Stomach smooth muscle (tissue), 2 donors: ENCODE data around the gene PPM1H.

Experiments
- H3K27ac ChIP-seq: one replicate; pipeline ENCODE4 v1.7.0; 2013; ENCODE audit warnings: mild to moderate bottlenecking, low read length, inconsistent platforms
- H3K27me3 ChIP-seq, 2 donors: one replicate each; pipeline ENCODE4 v1.7.0; 2013; ENCODE audit warnings: low read length in 2 of 2; ENCODE audit not compliant: insufficient read depth in 2 of 2, control insufficient read depth in 1 of 2
- H3K36me3 ChIP-seq, 2 donors: one replicate each; pipeline ENCODE4 v1.7.0; 2013; ENCODE audit warnings: low read length in 2 of 2; ENCODE audit not compliant: control insufficient read depth in 2 of 2, insufficient read depth in 2 of 2
- H3K4me1 ChIP-seq: one replicate; pipeline ENCODE4 v1.7.0; 2013; ENCODE audit warnings: low read length; ENCODE audit not compliant: control insufficient read depth, insufficient read depth
- H3K4me3 ChIP-seq, 2 donors: one replicate each; pipeline ENCODE4 v1.7.0; 2013; ENCODE audit warnings: low read length in 2 of 2
- H3K9ac ChIP-seq, 2 donors: one replicate each; pipeline ENCODE4 v1.7.0; 2013; ENCODE audit warnings: low read length in 2 of 2, mild to moderate bottlenecking in 1 of 2
- H3K9me3 ChIP-seq, 2 donors: one replicate each; pipeline ENCODE4 v1.7.0; 2013; ENCODE audit warnings: low read length in 2 of 2; ENCODE audit not compliant: control insufficient read depth in 2 of 2
- donor health status: healthy.
- donor health status: Pancreatic carcinoma.

The PPM1H gene

DNA sequence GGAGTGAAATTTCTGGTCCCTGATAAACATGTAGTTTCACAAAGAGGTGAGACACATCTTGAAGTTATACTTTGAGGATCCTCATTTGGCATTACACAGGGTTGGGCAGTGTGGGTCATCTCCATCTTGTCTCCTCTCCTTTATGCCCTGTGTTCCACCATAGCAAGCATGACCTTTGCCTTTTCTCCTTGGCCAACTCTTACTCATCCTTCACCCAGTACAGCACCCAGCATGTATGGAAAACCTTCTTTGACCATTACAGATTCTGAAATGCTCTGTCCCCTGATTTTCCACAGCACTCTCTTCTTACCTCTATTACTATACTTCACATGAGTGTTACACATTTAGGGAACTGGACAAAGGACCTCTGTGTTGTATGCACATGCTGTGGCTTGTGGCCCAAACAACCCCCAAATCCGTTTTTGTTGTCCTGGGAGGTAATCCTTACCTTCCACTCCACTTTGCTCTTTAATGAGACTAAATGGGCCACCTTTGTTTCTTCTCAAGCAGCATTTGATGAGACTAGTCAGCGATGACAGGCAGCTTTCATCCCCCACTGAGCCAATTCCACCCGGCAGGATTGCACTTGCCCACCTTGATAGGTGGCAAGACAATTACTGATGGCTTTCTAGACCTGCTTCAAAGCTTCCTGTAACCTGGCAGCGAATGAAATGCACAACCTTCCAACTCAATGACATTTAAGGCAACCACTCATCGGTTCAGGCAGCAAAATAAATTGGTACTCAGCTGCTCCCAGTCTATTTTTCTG lies 304.8 kb downstream of the PPM1H start:
- H3K27ac ChIP-seq = no peak overlapping the region
- H3K9me3 ChIP-seq = no peaks in the 10 kb centered on the region
- H3K36me3 ChIP-seq = no peaks in the 10 kb centered on the region
- H3K4me1 ChIP-seq = peaks cover 15% of the 10 kb centered on the region
- H3K9ac ChIP-seq = no peak overlapping the region
- H3K27me3 ChIP-seq = no peaks in the 10 kb centered on the region
- no peak overlapping the region for H3K4me3 ChIP-seq

DNA sequence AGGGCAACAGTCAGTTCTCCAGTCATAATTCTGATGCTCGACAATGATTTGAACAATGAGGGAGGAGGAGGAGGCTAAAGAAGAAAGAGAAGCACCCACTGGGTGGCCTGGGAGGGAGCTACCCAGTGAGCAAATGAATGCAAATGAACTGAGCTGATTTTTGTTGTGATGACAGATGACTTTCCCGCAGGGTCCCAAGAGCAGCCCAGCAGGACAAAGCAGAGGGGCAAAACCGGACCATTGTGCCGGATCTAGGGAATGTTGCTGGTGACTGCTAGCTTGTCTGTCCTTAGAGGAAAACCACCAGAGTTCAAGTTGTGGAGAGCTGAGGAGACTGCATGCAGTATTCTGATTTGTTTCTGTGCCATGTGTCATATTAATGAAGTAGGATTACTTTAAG lies 305.5 kb downstream of the PPM1H start:
- Histone ChIP-seq H3K27me3 (no peaks in the 10 kb centered on the region), H3K27ac (no peak overlapping the region), H3K36me3 (no peaks in the 10 kb centered on the region), H3K9me3 (no peaks in the 10 kb centered on the region), H3K4me3 (no peak overlapping the region), H3K9ac (no peak overlapping the region), H3K4me1 (peaks cover 15% of the 10 kb centered on the region)

DNA sequence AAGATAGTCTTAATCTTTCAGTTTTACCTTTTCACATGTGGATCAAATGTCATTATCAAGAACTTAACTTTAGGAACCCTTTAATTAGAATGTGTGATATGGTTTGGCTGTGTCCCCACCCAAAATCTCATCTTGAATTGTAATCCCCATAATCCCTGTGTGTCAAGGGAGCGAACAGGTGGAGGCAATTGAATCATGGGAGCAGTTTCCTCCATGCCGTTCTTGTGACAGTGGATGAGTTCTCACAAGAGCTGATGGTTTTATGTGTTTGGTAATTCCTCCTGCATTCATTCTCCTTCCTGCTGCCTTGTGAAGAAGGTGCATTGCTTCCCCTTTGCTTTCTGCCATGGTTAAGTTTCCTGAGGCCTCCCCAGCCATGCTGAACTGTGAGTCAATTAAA lies 307.8 kb downstream of the PPM1H start:
- no peaks in the 10 kb centered on the region for H3K36me3 ChIP-seq
- no peaks in the 10 kb centered on the region for H3K9me3 ChIP-seq
- no peak overlapping the region for H3K4me3 ChIP-seq
- no peaks in the 10 kb centered on the region for H3K27me3 ChIP-seq
- H3K4me1 ChIP-seq = peaks cover 6% of the 10 kb centered on the region
- no peak overlapping the region for H3K27ac ChIP-seq
- no peak overlapping the region for H3K9ac ChIP-seq

GRCh38 chr12:62625228-62625627 lies 309.7 kb downstream of the PPM1H start:
- H3K9me3 ChIP-seq = no peaks in the 10 kb centered on the region
- H3K4me3 ChIP-seq = no peak overlapping the region
- H3K27ac ChIP-seq = no peak overlapping the region
- no peaks in the 10 kb centered on the region for H3K4me1 ChIP-seq
- H3K9ac ChIP-seq = no peak overlapping the region
- H3K27me3 ChIP-seq = no peaks in the 10 kb centered on the region
- H3K36me3 ChIP-seq = no peaks in the 10 kb centered on the region

DNA sequence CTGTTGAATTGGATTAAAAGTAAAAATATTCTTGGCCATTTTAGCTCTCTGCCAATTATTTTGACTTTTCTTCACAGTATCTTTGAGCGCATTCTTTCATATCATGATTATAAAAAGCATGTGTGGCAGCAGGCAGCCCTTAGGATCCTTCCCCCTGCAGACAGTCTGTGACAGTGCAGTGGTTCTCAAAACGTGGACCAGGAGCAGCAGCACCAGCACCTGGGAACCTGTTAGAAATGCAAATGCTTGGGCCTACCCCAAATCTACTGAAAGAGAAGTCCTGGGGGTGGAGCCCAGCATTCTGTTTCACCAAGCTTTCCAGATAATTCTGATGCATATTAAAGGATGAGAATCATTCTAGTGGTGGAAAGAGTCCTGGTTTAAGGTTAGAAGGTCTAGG lies 312.8 kb downstream of the PPM1H start:
- Histone ChIP-seq H3K27me3 (no peaks in the 10 kb centered on the region), H3K9me3 (no peaks in the 10 kb centered on the region), H3K4me3 (no peak overlapping the region), H3K27ac (no peak overlapping the region), H3K36me3 (no peaks in the 10 kb centered on the region), H3K9ac (no peak overlapping the region), H3K4me1 (no peaks in the 10 kb centered on the region)

DNA sequence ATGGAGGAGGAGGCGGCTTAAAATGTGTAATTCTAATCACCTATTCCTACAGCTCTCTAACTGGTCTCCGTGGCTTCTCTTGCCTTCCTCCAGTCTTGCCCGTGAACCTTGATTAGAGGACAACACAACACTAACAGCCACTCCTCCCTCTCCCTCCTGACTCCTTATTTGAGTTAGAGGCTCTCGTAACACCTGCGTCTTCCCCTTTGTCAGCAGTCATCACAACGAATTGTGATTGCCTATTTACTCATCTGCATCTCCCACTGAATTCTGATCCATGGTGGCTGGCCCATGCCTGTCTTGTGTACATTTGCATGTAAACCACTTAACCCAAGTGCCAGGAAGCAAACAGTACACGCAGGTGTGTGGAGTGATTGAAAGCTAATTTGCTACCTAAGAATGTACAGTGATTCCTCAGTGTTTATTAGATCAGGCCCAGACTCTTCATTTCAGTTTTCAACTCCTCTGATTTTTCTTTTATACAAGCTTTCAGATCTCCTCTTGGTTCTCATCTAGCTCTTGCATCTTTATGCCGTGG lies 313.8 kb downstream of the PPM1H start:
- H3K36me3 ChIP-seq = no peaks in the 10 kb centered on the region
- H3K9me3 ChIP-seq = no peaks in the 10 kb centered on the region
- H3K27me3 ChIP-seq = no peaks in the 10 kb centered on the region
- H3K9ac ChIP-seq = no peak overlapping the region
- no peak overlapping the region for H3K4me3 ChIP-seq
- H3K4me1 ChIP-seq = no peaks in the 10 kb centered on the region
- no peak overlapping the region for H3K27ac ChIP-seq

- H3K9ac ChIP-seq = no peak overlapping the region
- no peaks in the 10 kb centered on the region for H3K9me3 ChIP-seq
- H3K27me3 ChIP-seq = no peaks in the 10 kb centered on the region
- H3K27ac ChIP-seq = no peak overlapping the region
- no peaks in the 10 kb centered on the region for H3K36me3 ChIP-seq
- no peaks in the 10 kb centered on the region for H3K4me1 ChIP-seq
- H3K4me3 ChIP-seq = no peak overlapping the region
Measured at GRCh38 chr12:62618930-62619329, 316.0 kb downstream of the PPM1H start.

DNA sequence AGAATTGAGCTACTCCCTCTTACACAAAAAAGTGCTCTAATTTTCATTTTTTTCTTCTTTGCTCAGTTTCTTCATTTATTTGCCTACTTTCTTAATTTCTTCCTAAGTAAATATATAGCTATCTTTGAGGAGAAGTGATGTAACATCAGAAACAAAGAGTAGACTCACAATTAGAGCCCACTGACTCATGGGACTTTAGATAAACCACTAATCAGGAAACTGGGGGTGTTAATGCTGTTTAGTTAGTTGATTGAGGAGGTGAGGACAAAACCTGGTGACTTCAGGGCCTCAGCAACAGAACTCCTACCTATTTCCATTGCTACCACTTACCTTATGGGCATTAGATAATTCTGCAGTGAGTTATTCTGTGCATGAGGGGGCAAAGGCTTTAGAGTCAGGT lies 316.6 kb downstream of the PPM1H start:
- Histone ChIP-seq H3K27me3 (no peaks in the 10 kb centered on the region), H3K36me3 (no peaks in the 10 kb centered on the region), H3K4me1 (no peaks in the 10 kb centered on the region), H3K9me3 (no peaks in the 10 kb centered on the region), H3K4me3 (no peak overlapping the region), H3K27ac (no peak overlapping the region), H3K9ac (no peak overlapping the region)

DNA sequence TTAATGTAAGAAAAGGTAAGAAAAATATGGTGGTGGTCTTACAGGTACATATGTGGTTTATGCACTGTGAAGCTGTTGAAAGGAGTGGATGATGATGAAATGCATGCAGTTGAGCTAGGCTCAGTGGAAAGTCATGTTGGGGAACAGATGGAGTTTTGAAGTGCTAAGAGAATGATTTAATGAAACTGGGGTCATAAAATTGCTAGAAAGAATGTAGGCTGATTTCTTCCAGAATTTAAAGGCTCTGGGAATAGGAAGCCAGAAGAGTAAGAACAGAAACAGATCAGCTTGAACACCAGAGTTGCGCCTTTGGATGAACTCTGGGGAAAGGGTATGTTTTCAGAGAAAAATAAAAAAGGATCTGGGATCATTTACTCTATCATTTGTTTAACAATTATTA lies 321.9 kb downstream of the PPM1H start:
- Histone ChIP-seq H3K4me3 (no peak overlapping the region), H3K9ac (no peak overlapping the region), H3K36me3 (no peaks in the 10 kb centered on the region)

GRCh38 chr12:62606654-62607053 lies 328.3 kb downstream of the PPM1H start:
- H3K36me3 ChIP-seq = no peaks in the 10 kb centered on the region
- no peak overlapping the region for H3K4me3 ChIP-seq
- no peak overlapping the region for H3K9ac ChIP-seq
- H3K4me1 ChIP-seq = no peaks in the 10 kb centered on the region
- H3K9me3 ChIP-seq = no peaks in the 10 kb centered on the region
- H3K27ac ChIP-seq = no peak overlapping the region
- H3K27me3 ChIP-seq = no peaks in the 10 kb centered on the region

More for the DNA sequence above, 321.9 kb downstream of the PPM1H start:
- no peaks in the 10 kb centered on the region for H3K4me1 ChIP-seq
- no peak overlapping the region for H3K27ac ChIP-seq
- H3K9me3 ChIP-seq = no peaks in the 10 kb centered on the region
- no peaks in the 10 kb centered on the region for H3K27me3 ChIP-seq

DNA sequence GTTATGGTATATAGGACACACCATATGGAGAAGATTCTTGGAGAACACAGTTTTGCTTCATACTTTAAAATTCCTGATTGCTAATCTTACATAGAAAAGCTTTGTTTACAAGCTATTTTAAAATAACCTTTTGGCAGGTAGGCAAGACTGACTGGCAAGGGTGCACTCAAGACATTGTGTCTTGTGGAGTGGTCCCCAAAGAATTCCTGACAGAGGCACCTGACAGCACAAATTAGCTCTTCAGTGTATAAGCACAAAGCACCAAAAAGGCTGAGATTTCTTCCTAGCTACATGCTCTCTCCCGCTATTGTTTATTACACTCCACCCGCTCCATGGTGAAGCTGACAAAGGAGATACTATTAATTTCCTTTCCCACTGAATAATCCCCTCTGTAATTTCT lies 329.0 kb downstream of the PPM1H start:
- H3K4me3 ChIP-seq = no peak overlapping the region
- H3K27ac ChIP-seq = no peak overlapping the region
- no peaks in the 10 kb centered on the region for H3K36me3 ChIP-seq
- no peaks in the 10 kb centered on the region for H3K27me3 ChIP-seq
- no peaks in the 10 kb centered on the region for H3K9me3 ChIP-seq
- H3K4me1 ChIP-seq = no peaks in the 10 kb centered on the region
- H3K9ac ChIP-seq = no peak overlapping the region
